Choroid plexus epithelial cell (primary cell): Measurements from ENCODE around the gene FANCI.

Source experiments
- DNase-seq: peaks from one replicate; pipeline ENCODE4 v3.0.0-alpha.2; 2010; ENCODE audit warnings: low read depth
- H3K4me3 ChIP-seq: 2 replicates; pipeline ENCODE4 v1.5.1; 2011; ENCODE audit warnings: low read depth, mild to moderate bottlenecking, control low read depth, low read length, moderate library complexity
- CTCF ChIP-seq: conservative IDR thresholded peaks from 2 replicates; pipeline ENCODE4 v1.5.1; 2011; ENCODE audit warnings: low read depth, mild to moderate bottlenecking, control low read depth, inconsistent platforms, low read length, moderate library complexity

The FANCI gene

GRCh38 chr15:89198934-89199333, 44.8 kb upstream of the FANCI start:
- no peak overlapping the region for H3K4me3 ChIP-seq
- DNase-seq = no peak
- TF ChIP-seq CTCF = no peak

GRCh38 chr15:89199746-89200145, 44.0 kb upstream of the FANCI start:
- no peak for TF ChIP-seq CTCF
- no peak overlapping the region for H3K4me3 ChIP-seq
- DNase-seq = no peak

- DNase-seq = no peak
- TF ChIP-seq CTCF = no peak
- no peak overlapping the region for H3K4me3 ChIP-seq
These were observed 43.6 kb upstream of the FANCI start for GRCh38 chr15:89200182-89200581.

GRCh38 chr15:89201465-89202005, 42.2 kb upstream of the FANCI start:
- no peak for TF ChIP-seq CTCF
- no peak for DNase-seq
- no peak overlapping the region for H3K4me3 ChIP-seq

GRCh38 chr15:89203705-89204273, 40.0 kb upstream of the FANCI start:
- no peak for DNase-seq
- TF ChIP-seq CTCF = no peak
- H3K4me3 ChIP-seq = no peak overlapping the region

- no peak for TF ChIP-seq CTCF
- no peak overlapping the region for H3K4me3 ChIP-seq
- no peak for DNase-seq
These were observed 37.7 kb upstream of the FANCI start for GRCh38 chr15:89205991-89206585.

- peak; percentile 99 for TF ChIP-seq CTCF
- peak overlapping the region; percentile 28 for H3K4me3 ChIP-seq
- DNase-seq = peak; percentile 72
These were observed 36.9 kb upstream of the FANCI start for GRCh38 chr15:89206908-89207331.
